Colonic mucosa (tissue), 4 donors: Measurements from ENCODE around the gene NRSN2. TPM values are rescaled to one million over a fixed set of nuclear protein-coding genes. Genes with fewer than 3 reads are reported as not detected.
"Not testable (repeated sequence)": the region's sequence is repeated elsewhere in the genome, so short reads cannot be mapped to it uniquely, and the experiment has no call there.

Source experiments
- DNase-seq: peaks from one replicate; pipeline ENCODE4 v3.0.0-alpha.2; 2020
- H3K27ac ChIP-seq: fragments of 200-600 bp; one replicate; pipeline ENCODE4 v1.8.0; 2021
- H3K27me3 ChIP-seq: fragments of 200-600 bp; one replicate; pipeline ENCODE4 v1.8.0; 2021
- H3K36me3 ChIP-seq: fragments of 200-600 bp; one replicate; pipeline ENCODE4 v1.8.0; 2021
- H3K4me1 ChIP-seq: fragments of 200-600 bp; one replicate; pipeline ENCODE4 v1.8.0; 2021; ENCODE audit warnings: mild to moderate bottlenecking
- H3K4me3 ChIP-seq: fragments of 200-600 bp; one replicate; pipeline ENCODE4 v1.8.0; 2021
- H3K9ac ChIP-seq, 2 donors: one replicate each; pipeline ENCODE4 v1.7.0; 2013; ENCODE audit warnings: control low read depth in 2 of 2, low read depth in 2 of 2, low read length in 2 of 2
- H3K9me3 ChIP-seq: fragments of 200-600 bp; one replicate; pipeline ENCODE4 v1.8.0; 2021
- intact Hi-C: fragments of 100-400 bp; cut with DNase I; formaldehyde crosslinking; loops from one replicate; pipeline ENCODE4 v1.14.1; 2022
- total RNA-seq, 2 donors: library from RNA; stranded (reverse); fragmentation: NEBNext Ultra II Directional in 1 of 2; extraction: Animal tissue kit (Norgen Biotek cat#: 25700) in 1 of 2; gene quantifications; one replicate each; pipeline ENCODE4 v1.2.1, GENCODE V29; 2021
- TF ChIP-seq, protein P1 (sequence below): fragments of 200-600 bp; IDR thresholded peaks from one replicate; pipeline ENCODE4 v1.8.0; 2022; ENCODE audit warnings: antibody characterized with exemption, mild to moderate bottlenecking
- donor health status: healthy.
- donor health status: DM: no; HTN: no; CAD: no.
- donor health status: DM: no; HTN: no; CAD: no.

The NRSN2 gene
- total RNA-seq, 2 donors from 2014 or later = 11.2 to 18.3 TPM

DNA sequence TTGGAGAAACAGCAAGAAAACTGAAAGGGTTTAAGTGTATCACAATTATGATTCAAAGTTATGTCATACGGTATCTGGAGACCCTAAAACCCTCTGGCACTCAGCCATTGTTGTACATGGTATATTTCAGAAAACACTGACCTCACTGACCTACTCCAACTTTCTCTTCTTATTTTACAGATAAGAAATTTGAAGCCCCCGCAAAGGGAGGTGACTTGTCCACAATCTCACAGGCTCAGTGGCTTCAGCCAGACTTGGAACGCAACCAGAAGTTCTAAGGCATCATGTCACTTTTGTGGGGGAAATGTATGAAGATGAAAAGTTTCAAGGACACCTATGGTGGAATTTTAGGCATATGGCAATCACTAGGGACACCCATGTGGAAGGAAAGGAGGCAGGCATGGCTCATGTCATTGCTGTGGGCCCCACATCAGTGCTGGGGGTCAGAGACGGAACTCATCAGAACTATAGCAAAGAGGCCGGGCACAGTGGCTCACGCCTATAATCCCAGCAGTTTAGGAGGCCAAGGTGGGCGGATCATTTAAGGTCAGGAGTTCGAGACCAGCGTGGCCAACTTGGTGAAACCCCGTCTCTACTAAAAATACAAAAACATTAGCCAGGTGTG, 28.5 kb downstream of the NRSN2 start:
- Histone ChIP-seq H3K27me3 (no peaks in the 10 kb centered on the region), H3K9me3 (no peaks in the 10 kb centered on the region), H3K27ac (no peak overlapping the region), H3K36me3 (no peaks in the 10 kb centered on the region), H3K4me3 (no peak overlapping the region), H3K9ac (no peak overlapping the region), H3K4me1 (peaks cover 4% of the 10 kb centered on the region)
- intact Hi-C loops = no loop called here
- no peak for DNase-seq
- TF ChIP-seq, protein P1, sequence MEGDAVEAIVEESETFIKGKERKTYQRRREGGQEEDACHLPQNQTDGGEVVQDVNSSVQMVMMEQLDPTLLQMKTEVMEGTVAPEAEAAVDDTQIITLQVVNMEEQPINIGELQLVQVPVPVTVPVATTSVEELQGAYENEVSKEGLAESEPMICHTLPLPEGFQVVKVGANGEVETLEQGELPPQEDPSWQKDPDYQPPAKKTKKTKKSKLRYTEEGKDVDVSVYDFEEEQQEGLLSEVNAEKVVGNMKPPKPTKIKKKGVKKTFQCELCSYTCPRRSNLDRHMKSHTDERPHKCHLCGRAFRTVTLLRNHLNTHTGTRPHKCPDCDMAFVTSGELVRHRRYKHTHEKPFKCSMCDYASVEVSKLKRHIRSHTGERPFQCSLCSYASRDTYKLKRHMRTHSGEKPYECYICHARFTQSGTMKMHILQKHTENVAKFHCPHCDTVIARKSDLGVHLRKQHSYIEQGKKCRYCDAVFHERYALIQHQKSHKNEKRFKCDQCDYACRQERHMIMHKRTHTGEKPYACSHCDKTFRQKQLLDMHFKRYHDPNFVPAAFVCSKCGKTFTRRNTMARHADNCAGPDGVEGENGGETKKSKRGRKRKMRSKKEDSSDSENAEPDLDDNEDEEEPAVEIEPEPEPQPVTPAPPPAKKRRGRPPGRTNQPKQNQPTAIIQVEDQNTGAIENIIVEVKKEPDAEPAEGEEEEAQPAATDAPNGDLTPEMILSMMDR = no peak

DNA sequence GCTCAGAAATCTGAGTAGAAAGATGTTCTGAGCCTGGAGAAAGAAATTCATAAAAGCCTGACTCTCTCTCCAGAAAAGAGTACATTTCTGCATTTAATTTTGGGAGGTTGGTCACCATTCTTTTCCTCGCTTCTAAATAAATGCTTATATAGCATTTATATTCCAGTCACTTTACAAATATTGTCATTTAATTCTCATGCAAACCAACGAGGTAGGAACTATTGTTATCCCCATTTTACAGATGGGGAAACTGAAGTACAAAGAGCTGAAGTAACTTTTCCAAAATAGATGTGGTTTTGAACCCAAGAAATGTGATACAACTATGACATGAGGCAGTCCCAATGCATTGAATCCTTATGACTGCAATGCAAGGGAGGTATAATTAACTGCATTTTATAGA, 29.2 kb downstream of the NRSN2 start:
- Histone ChIP-seq H3K9ac (no peak overlapping the region), H3K27ac (no peak overlapping the region), H3K27me3 (no peaks in the 10 kb centered on the region), H3K4me1 (peaks cover 4% of the 10 kb centered on the region), H3K9me3 (no peaks in the 10 kb centered on the region), H3K4me3 (no peak overlapping the region), H3K36me3 (no peaks in the 10 kb centered on the region)
- TF ChIP-seq, protein P1 = no peak
- intact Hi-C loops = no loop called here
- no peak for DNase-seq

DNA sequence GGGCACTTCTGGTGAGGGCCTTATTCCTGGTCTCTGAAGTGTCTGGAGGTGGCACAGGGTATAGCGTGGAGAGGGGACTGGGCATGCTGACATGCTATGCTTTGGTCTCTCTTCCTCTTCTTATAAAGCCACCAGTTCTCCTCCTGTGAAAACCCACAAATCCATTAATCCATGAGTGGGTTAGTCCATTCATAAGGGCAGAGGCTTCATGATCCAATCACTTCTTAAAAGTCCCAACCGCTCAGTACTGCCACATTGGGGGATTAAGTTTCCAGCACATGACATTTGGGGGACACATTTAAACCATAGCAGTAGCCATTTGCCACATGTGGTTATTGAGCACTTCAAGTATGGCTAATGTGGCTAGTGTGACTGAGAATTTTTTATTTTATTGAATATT, 29.8 kb downstream of the NRSN2 start:
- Histone ChIP-seq H3K36me3 (no peaks in the 10 kb centered on the region), H3K4me3 (no peak overlapping the region), H3K27ac (no peak overlapping the region), H3K27me3 (no peaks in the 10 kb centered on the region), H3K4me1 (peaks cover under 1% of the 10 kb centered on the region), H3K9ac (no peak overlapping the region), H3K9me3 (no peaks in the 10 kb centered on the region)
- TF ChIP-seq, protein P1 = no peak
- intact Hi-C loops = no loop called here
- DNase-seq = no peak

DNA sequence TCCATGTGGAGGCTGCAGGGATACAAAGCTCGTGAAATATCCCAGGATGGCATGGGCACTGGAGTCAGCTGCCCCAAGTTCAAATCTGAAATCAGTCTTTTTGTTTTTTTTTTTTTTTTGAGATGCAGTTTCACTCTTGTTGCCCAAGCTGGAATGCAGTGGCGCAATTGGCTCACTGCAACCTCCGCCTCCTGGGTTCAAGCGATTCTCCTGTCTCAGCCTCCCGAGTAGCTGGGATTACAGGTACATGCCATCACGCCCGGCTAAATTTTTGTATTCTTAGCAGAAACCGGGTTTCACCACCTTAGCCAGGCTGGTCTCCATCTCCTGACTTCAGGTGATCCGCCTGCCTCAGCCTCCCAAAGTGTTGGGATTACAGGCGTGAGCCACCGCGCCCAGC, 30.7 kb downstream of the NRSN2 start:
- H3K36me3 ChIP-seq, H3K4me3 ChIP-seq, H3K4me1 ChIP-seq, H3K9me3 ChIP-seq, DNase-seq, intact Hi-C loops, H3K27ac ChIP-seq, H3K27me3 ChIP-seq, H3K9ac ChIP-seq: not testable (repeated sequence)

DNA sequence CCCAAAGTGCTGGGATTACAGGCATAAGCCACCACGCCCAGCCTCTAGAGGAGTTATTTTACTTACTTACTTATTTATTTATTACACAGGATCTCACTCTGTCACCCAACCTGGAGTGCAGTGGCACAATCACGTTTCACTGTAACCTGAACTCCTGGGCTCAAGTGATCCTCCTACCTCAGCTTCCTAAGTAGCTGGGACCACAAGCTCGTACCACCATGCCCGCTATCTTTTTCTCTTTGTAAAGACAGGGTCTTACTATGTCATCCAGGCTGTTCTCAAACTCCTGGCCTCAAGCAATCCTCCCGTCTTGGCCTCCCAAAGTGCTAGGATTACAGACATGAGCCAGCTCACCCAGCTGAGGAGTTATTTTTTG, 32.0 kb downstream of the NRSN2 start:
- H3K9me3 ChIP-seq = no peaks in the 10 kb centered on the region
- no peak overlapping the region for H3K9ac ChIP-seq
- DNase-seq = no peak
- H3K36me3 ChIP-seq = no peaks in the 10 kb centered on the region
- no peak overlapping the region for H3K4me3 ChIP-seq
- no peaks in the 10 kb centered on the region for H3K27me3 ChIP-seq
- TF ChIP-seq, protein P1 = no peak
- no peak overlapping the region for H3K27ac ChIP-seq
- no peaks in the 10 kb centered on the region for H3K4me1 ChIP-seq
- intact Hi-C loops = no loop called here

DNA sequence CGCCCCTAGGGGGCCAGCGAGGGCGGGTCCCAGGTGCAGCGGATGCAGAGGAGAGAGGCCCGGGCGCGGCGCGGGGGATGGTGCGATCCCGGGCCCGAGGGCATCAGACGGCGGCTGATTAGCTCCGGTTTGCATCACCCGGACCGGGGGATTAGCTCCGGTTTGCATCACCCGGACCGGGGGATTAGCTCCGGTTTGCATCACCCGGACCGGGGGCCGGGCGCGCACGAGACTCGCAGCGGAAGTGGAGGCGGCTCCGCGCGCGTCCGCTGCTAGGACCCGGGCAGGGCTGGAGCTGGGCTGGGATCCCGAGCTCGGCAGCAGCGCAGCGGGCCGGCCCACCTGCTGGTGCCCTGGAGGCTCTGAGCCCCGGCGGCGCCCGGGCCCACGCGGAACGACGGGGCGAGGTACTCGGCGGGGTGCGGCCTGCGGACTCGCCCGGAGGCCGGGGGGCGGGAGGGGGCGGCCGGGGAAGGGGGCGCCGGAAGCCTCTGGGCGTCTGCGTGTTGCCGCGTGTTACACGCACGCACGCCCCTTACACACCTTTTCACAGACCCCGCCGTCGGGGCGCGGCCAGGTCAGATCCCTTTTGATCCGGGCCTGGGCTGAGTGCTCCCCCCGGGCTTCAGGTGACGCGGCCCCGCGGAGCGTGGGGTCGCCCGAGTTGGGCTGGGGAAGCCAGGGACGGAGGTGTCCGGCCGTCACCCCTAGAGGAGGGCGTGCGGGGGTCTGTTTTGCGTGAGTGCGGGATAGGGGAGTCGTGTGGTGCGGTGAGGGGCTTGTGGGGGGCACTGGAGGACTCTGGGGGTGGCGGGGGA, 34.1 kb downstream of the NRSN2 start:
- intact Hi-C loops = no loop called here
- Histone ChIP-seq H3K27me3 (no peaks in the 10 kb centered on the region), H3K9me3 (no peaks in the 10 kb centered on the region), H3K9ac (peak overlapping the region; percentile 51 to 56), H3K4me3 (peak overlapping the region; percentile 54), H3K4me1 (peaks cover 3% of the 10 kb centered on the region), H3K36me3 (no peaks in the 10 kb centered on the region), H3K27ac (peak overlapping the region; percentile 83)
- TF ChIP-seq, protein P1 = no peak
- peak; percentile 58 for DNase-seq
